Smooth muscle cell (in vitro differentiated cells): ENCODE results near the gene FAM98C. TPM values are rescaled to one million over a fixed set of nuclear protein-coding genes. Genes with fewer than 3 reads are reported as not detected.
"Not testable (repeated sequence)": the region's sequence is repeated elsewhere in the genome, so short reads cannot be mapped to it uniquely, and the experiment has no call there.

ENCODE experiments used
- DNase-seq: peaks from one replicate; lab custom pipeline; 2025; ENCODE audit not compliant: unreplicated experiment; lab: John Stamatoyannopoulos, UW
- H2AFZ ChIP-seq: fragments of 200-600 bp; sonication (generic); 2 replicates; pipeline ENCODE4 v1.6.0; 2016; ENCODE audit warnings: antibody characterized with exemption, low read depth, mild to moderate bottlenecking
- H3F3A ChIP-seq: fragments of 200-600 bp; sonication (generic); 2 replicates; pipeline ENCODE4 v1.6.0; 2017; ENCODE audit warnings: antibody characterized with exemption, low read depth
- H3K27ac ChIP-seq: fragments of 200-600 bp; sonication (generic); 2 replicates; pipeline ENCODE4 v1.5.1; 2016; ENCODE audit warnings: low read depth, mild to moderate bottlenecking
- H3K27me3 ChIP-seq: fragments of 200-600 bp; sonication (generic); 2 replicates; pipeline ENCODE4 v1.6.1; 2016; ENCODE audit warnings: low read depth, mild to moderate bottlenecking
- H3K36me3 ChIP-seq: fragments of 200-600 bp; sonication (generic); 2 replicates; pipeline ENCODE4 v1.5.1; 2016; ENCODE audit warnings: low read depth
- H3K4me1 ChIP-seq: fragments of 200-600 bp; sonication (generic); 2 replicates; pipeline ENCODE4 v1.5.1; 2016; ENCODE audit warnings: low read depth
- H3K4me2 ChIP-seq: fragments of 200-600 bp; sonication (generic); 2 replicates; pipeline ENCODE4 v1.6.0; 2016; ENCODE audit warnings: mild to moderate bottlenecking
- H3K4me3 ChIP-seq: fragments of 200-600 bp; sonication (generic); 2 replicates; pipeline ENCODE4 v1.5.1; 2016; ENCODE audit warnings: mild to moderate bottlenecking
- H3K79me2 ChIP-seq: fragments of 200-600 bp; sonication (generic); 2 replicates; pipeline ENCODE4 v1.6.0; 2016; ENCODE audit warnings: low read depth, mild to moderate bottlenecking
- H3K9ac ChIP-seq: fragments of 200-600 bp; sonication (generic); 2 replicates; pipeline ENCODE4 v1.6.0; 2016; ENCODE audit warnings: low read depth
- H3K9me3 ChIP-seq: fragments of 200-600 bp; sonication (generic); replicated peaks from 2 replicates; pipeline ENCODE4 v1.5.1; 2016; ENCODE audit warnings: low read depth
- H4K20me1 ChIP-seq: fragments of 200-600 bp; sonication (generic); 2 replicates; pipeline ENCODE4 v1.6.0; 2016; ENCODE audit warnings: low read depth
- WGBS: methylation state at CpG from one replicate; pipeline ENCODE4 v1.1.7; 2016; ENCODE audit warnings: low lambda C conversion rate; 5-methylcytosine and 5-hydroxymethylcytosine counted together
- polyA plus RNA-seq: library from polyadenylated mRNA; unstranded; fragments of >200 nt; fragmentation: Nextera tagmentation; extraction: Ambion mirVana; gene quantifications from 2 replicates; pipeline ENCODE4 v1.2.1, GENCODE V29; 2016
- total RNA-seq: library from RNA; depleted of rRNA; stranded (reverse); fragments of >200 nt; gene quantifications from 2 replicates; pipeline ENCODE4 v1.2.3, GENCODE V29; 2014
- TF ChIP-seq, protein P1 (sequence below): fragments of 200-600 bp; sonication (generic); IDR thresholded peaks from 2 replicates; pipeline ENCODE4 v1.5.1; 2017; ENCODE audit warnings: borderline replicate concordance, mild to moderate bottlenecking, antibody characterized with exemption; ENCODE audit not compliant: insufficient read depth, poor library complexity, severe bottlenecking

Gene FAM98C
- total and polyA plus RNA-seq, 2 experiments from 2014 or later: 8.5 to 15.9 TPM

DNA sequence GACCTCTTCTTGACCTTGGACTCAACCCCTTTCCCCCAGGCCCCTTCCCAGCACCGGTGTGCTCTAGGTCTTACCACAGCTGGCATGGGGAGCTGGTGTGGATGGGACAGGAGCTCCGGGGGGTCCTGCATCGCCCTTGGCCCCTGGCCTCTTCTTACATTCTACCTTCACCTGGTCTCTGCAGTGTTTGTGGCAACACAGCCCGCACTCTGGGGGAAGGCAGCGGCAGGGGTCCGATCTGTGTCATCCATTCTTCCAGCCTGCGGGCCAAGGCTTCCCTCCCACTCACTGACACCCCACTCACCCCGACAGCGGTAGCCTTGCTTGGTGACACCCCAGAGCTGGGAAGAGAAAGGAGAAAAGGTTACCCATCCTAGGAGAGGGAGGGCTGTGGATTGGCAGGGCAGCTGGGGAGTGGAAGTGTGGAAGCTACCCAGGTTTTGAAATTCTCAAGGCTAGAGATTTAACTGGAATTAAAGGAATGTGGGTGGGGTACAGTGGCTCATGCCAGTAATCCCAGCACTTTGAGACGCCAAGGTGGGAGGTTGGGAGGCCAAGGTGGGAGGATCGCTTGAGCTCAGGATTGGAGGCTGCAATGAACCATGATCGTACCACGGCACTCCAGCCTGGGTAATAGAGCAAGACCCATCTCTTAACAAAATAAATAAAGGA is 8.3 kb downstream of the FAM98C start:
- no peaks in the 10 kb centered on the region for H3K27me3 ChIP-seq
- no peaks in the 10 kb centered on the region for H3K9me3 ChIP-seq
- H3K4me3 ChIP-seq: no peak overlapping the region
- DNase-seq: no peak
- no peak overlapping the region for H3K4me2 ChIP-seq
- H3K79me2 ChIP-seq: no peaks in the 10 kb centered on the region
- 93% methylated on average over 13 of the region's 13 CpGs for WGBS
- TF ChIP-seq, protein P1, sequence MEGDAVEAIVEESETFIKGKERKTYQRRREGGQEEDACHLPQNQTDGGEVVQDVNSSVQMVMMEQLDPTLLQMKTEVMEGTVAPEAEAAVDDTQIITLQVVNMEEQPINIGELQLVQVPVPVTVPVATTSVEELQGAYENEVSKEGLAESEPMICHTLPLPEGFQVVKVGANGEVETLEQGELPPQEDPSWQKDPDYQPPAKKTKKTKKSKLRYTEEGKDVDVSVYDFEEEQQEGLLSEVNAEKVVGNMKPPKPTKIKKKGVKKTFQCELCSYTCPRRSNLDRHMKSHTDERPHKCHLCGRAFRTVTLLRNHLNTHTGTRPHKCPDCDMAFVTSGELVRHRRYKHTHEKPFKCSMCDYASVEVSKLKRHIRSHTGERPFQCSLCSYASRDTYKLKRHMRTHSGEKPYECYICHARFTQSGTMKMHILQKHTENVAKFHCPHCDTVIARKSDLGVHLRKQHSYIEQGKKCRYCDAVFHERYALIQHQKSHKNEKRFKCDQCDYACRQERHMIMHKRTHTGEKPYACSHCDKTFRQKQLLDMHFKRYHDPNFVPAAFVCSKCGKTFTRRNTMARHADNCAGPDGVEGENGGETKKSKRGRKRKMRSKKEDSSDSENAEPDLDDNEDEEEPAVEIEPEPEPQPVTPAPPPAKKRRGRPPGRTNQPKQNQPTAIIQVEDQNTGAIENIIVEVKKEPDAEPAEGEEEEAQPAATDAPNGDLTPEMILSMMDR: no peak
- no peaks in the 10 kb centered on the region for H4K20me1 ChIP-seq
- H3K9ac ChIP-seq: no peak overlapping the region
- H3K36me3 ChIP-seq: no peaks in the 10 kb centered on the region
- no peaks in the 10 kb centered on the region for H3K4me1 ChIP-seq
- H3K27ac ChIP-seq: no peak overlapping the region
- H2AFZ ChIP-seq: no peak overlapping the region
- no peaks in the 10 kb centered on the region for H3F3A ChIP-seq

DNA sequence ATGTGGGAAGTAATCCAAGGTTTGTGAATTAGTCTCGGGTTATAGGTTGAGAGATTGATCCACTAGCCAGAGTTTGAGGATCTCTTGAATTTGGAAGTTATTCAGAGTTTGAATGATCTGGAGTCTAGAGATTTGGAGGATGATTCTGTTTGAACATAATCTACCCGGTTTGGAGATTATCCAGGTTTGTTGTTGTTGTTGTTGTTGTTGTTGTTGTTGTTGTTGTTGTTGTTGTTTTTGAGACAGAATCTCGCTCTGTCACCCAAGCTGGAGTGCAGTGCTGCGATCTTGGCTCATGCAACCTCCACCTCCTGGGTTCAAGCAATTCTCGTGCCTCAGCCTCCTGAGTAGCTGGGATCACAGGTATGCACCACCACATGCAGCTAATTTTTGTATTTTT is 9.0 kb downstream of the FAM98C start:
- H3K27ac ChIP-seq, DNase-seq, H3K36me3 ChIP-seq, H3K9me3 ChIP-seq, H3K4me3 ChIP-seq, H3K27me3 ChIP-seq, H3K4me2 ChIP-seq, H3K79me2 ChIP-seq, H3F3A ChIP-seq, H3K9ac ChIP-seq, H2AFZ ChIP-seq, H3K4me1 ChIP-seq, H4K20me1 ChIP-seq: not testable (repeated sequence)
- 94% methylated on average over 5 of the region's 5 CpGs for WGBS

DNA sequence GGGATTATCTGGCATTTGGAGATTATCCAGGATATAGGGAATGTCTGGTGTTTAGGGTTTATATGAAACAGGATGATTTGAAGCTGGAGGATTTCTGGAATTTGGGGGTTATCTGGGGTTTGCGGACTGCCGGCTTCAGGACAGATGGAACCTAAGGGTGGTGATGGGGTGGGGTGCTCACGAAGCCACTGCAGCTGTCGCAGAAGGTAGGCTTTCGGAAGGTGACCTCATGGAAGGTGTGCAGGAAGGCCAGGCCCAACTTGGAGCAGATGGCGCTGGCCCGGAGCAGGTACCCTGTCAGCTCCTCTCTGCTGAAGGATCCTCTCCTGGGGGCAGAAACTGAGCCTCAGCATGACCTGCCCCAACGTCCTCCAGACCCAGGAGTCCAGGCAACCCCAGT is 9.6 kb downstream of the FAM98C start:
- no peaks in the 10 kb centered on the region for H3K27me3 ChIP-seq
- DNase-seq: no peak
- H3F3A ChIP-seq: no peaks in the 10 kb centered on the region
- H3K9me3 ChIP-seq: no peaks in the 10 kb centered on the region
- H3K4me2 ChIP-seq: no peak overlapping the region
- H3K27ac ChIP-seq: no peak overlapping the region
- no peaks in the 10 kb centered on the region for H3K4me1 ChIP-seq
- no peaks in the 10 kb centered on the region for H3K79me2 ChIP-seq
- no peak overlapping the region for H3K9ac ChIP-seq
- WGBS: 86% methylated on average over 8 of the region's 8 CpGs
- H3K36me3 ChIP-seq: no peaks in the 10 kb centered on the region
- no peak overlapping the region for H3K4me3 ChIP-seq
- TF ChIP-seq, protein P1: no peak
- H4K20me1 ChIP-seq: no peaks in the 10 kb centered on the region
- H2AFZ ChIP-seq: no peak overlapping the region

DNA sequence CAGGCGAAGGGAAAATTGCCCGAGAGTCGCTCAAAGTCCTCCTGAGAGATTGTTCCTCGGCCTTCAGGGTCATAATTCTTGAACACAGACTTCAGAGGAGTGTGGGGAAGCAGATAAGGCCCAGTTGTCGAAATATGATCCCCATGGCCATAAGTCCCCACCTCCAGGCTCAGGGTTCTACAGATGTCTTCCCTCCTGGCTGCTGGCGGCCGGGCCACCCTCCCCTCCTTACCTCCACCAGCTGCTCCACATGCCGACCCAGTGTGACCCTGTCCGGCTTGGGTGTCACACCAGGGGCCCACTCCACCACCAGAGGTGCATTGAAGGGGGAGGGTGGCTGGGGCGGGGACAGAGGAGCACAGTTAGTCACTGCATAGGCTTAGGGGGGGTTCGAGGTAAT is 10.1 kb downstream of the FAM98C start:
- Histone ChIP-seq H3K79me2 (no peaks in the 10 kb centered on the region), H3K4me1 (no peaks in the 10 kb centered on the region), H3K36me3 (no peaks in the 10 kb centered on the region), H3F3A (no peaks in the 10 kb centered on the region), H3K27me3 (peaks cover under 1% of the 10 kb centered on the region), H3K9ac (no peak overlapping the region), H3K9me3 (no peaks in the 10 kb centered on the region), H3K27ac (no peak overlapping the region), H2AFZ (no peak overlapping the region), H3K4me2 (no peak overlapping the region), H3K4me3 (no peak overlapping the region), H4K20me1 (no peaks in the 10 kb centered on the region)
- WGBS: 71% methylated on average over 9 of the region's 11 CpGs
- no peak for DNase-seq
- TF ChIP-seq, protein P1: no peak
